HepG2 (cell line): ENCODE results near the gene TNFRSF11A. TPM values are rescaled to one million over a fixed set of nuclear protein-coding genes. Genes with fewer than 3 reads are reported as not detected.

Experiments used
- AGO1 ChIP-seq: fragments of 200-400 bp; formaldehyde crosslinking; IDR thresholded peaks from 2 replicates; pipeline ENCODE4 v1.6.1; 2017; ENCODE audit warnings: mild to moderate bottlenecking, low read depth, low read length, moderate library complexity; ENCODE audit not compliant: poor library complexity, severe bottlenecking
- CEBPB ChIP-seq: IDR thresholded peaks from 2 replicates; pipeline ENCODE4 v1.6.1; 2011; ENCODE audit warnings: low read depth, low read length, improper control_type of control experiment, borderline replicate concordance
- CREM ChIP-seq, 2 experiments: sonication (generic) in 1 of 2; formaldehyde crosslinking in 1 of 2; IDR thresholded peaks; 2 replicates each; pipeline versions ENCODE4 v1.4.0 to v1.6.1; 2016 to 2020; ENCODE audit warnings: antibody characterized with exemption in 1 of 2, mild to moderate bottlenecking in 1 of 2, missing genetic modification reagents in 1 of 2
- ERF ChIP-seq: IDR thresholded peaks from 2 replicates; pipeline ENCODE4 v1.6.1; 2018; ENCODE audit warnings: missing biosample characterization, missing genetic modification reagents
- ETV6 ChIP-seq: sonication (generic); formaldehyde crosslinking; conservative IDR thresholded peaks from 2 replicates; pipeline ENCODE4 v1.4.0; 2020; ENCODE audit warnings: missing genetic modification reagents
- FOXC1 ChIP-seq: sonication (generic); formaldehyde crosslinking; IDR thresholded peaks from 2 replicates; pipeline ENCODE4 v1.8.0; 2022; ENCODE audit warnings: mild to moderate bottlenecking, missing genetic modification reagents, borderline replicate concordance
- HNF4A ChIP-seq: sonication (generic); formaldehyde crosslinking; IDR thresholded peaks from 2 replicates; pipeline ENCODE4 v1.4.0; 2020; ENCODE audit warnings: missing genetic modification reagents
- NCOR1 ChIP-seq: fragments of 200-600 bp; sonication (generic); IDR thresholded peaks from 2 replicates; pipeline ENCODE4 v1.7.0; 2017; ENCODE audit warnings: antibody characterized with exemption, low read length, borderline replicate concordance
- RFX3 ChIP-seq: IDR thresholded peaks from 2 replicates; pipeline ENCODE4 v1.6.1; 2016; ENCODE audit warnings: missing biosample characterization, missing genetic modification reagents
- RXRB ChIP-seq: IDR thresholded peaks from 2 replicates; pipeline ENCODE4 v1.6.1; 2016; ENCODE audit warnings: borderline replicate concordance, missing genetic modification reagents, missing compliant biosample characterization
- SAFB2 ChIP-seq: sonication (generic); formaldehyde crosslinking; IDR thresholded peaks from 2 replicates; pipeline ENCODE4 v1.5.1; 2020; ENCODE audit warnings: missing genetic modification reagents, low read depth, mild to moderate bottlenecking, borderline replicate concordance
- ZBTB8A ChIP-seq: sonication (generic); formaldehyde crosslinking; IDR thresholded peaks from 2 replicates; pipeline ENCODE4 v1.4.0; 2020; ENCODE audit warnings: mild to moderate bottlenecking, low read depth, missing genetic modification reagents, borderline replicate concordance
- ZFP82 ChIP-seq: sonication (generic); formaldehyde crosslinking; IDR thresholded peaks from 2 replicates; pipeline ENCODE4 v1.5.1; 2020; ENCODE audit warnings: mild to moderate bottlenecking, missing genetic modification reagents, borderline replicate concordance
- ZNF496 ChIP-seq: sonication (generic); formaldehyde crosslinking; IDR thresholded peaks from 2 replicates; pipeline ENCODE4 v1.8.1; 2023; ENCODE audit warnings: mild to moderate bottlenecking, moderate library complexity, missing genetic modification reagents; ENCODE audit not compliant: insufficient replicate concordance
- ZNF558 ChIP-seq: sonication (generic); formaldehyde crosslinking; IDR thresholded peaks from 2 replicates; pipeline ENCODE4 v1.9.0; 2022; ENCODE audit warnings: mild to moderate bottlenecking, missing genetic modification reagents, borderline replicate concordance
- ZNF562 ChIP-seq: sonication (generic); formaldehyde crosslinking; IDR thresholded peaks from 2 replicates; pipeline ENCODE4 v1.8.0; 2022; ENCODE audit warnings: missing genetic modification reagents, borderline replicate concordance
- ZNF720 ChIP-seq: sonication (generic); formaldehyde crosslinking; IDR thresholded peaks from 2 replicates; pipeline ENCODE4 v1.4.0; 2020; ENCODE audit warnings: missing genetic modification reagents
- polyA plus RNA-seq, 8 experiments: library from polyadenylated mRNA; depleted of rRNA in 3 of 8; stranded (reverse) in 7 of 8; unstranded in 1 of 8; fragments of >200 nt; fragmentation: Illumina TruSeq in 4 of 8; extraction: Trizol in 4 of 8; gene quantifications; 2 replicates each; pipeline versions ENCODE4 v1.2.1 to v1.2.3, GENCODE V29; 2011 to 2016; ENCODE audit warnings: low read depth in 4 of 8, missing spikeins in 1 of 8, mixed read lengths in 1 of 8; ENCODE audit not compliant: insufficient read depth in 1 of 8
- total RNA-seq, 5 experiments: library from RNA; depleted of rRNA; stranded (reverse); fragments of >200 nt; fragmentation: Illumina TruSeq; extraction: Trizol; gene quantifications; 2 replicates each; pipeline ENCODE4 v1.2.3, GENCODE V29; 2016; ENCODE audit warnings: low read depth in 1 of 5
- TF ChIP-seq, protein P1 (sequence below), 2 experiments: sonication (generic) in 1 of 2; formaldehyde crosslinking in 1 of 2; IDR thresholded peaks; 2 replicates each; pipeline versions ENCODE4 v1.5.1 to v1.6.1; 2011 to 2020; ENCODE audit warnings: borderline replicate concordance in 1 of 2, low read depth in 1 of 2, low read length in 1 of 2, mild to moderate bottlenecking in 1 of 2, missing genetic modification reagents in 1 of 2, moderate library complexity in 1 of 2
- TF ChIP-seq, protein P2 (sequence below): sonication (generic); formaldehyde crosslinking; IDR thresholded peaks from 2 replicates; pipeline ENCODE4 v1.8.0; 2022; ENCODE audit warnings: mild to moderate bottlenecking, missing genetic modification reagents, moderate library complexity
- TF ChIP-seq, protein P3 (sequence below): sonication (generic); formaldehyde crosslinking; IDR thresholded peaks from 2 replicates; pipeline ENCODE4 v1.8.1; 2023; ENCODE audit warnings: mild to moderate bottlenecking, moderate library complexity, missing genetic modification reagents
- TF ChIP-seq, protein P4 (sequence below): IDR thresholded peaks from 2 replicates; pipeline ENCODE4 v1.6.1; 2016; ENCODE audit warnings: missing biosample characterization, missing genetic modification reagents, low read depth

TNFRSF11A gene
- total and polyA plus RNA-seq, 2 of the 13 experiments (the other 11 are each of a cell fraction or from before 2014, with no cell fraction given) = 4.6 to 6.4 TPM

DNA sequence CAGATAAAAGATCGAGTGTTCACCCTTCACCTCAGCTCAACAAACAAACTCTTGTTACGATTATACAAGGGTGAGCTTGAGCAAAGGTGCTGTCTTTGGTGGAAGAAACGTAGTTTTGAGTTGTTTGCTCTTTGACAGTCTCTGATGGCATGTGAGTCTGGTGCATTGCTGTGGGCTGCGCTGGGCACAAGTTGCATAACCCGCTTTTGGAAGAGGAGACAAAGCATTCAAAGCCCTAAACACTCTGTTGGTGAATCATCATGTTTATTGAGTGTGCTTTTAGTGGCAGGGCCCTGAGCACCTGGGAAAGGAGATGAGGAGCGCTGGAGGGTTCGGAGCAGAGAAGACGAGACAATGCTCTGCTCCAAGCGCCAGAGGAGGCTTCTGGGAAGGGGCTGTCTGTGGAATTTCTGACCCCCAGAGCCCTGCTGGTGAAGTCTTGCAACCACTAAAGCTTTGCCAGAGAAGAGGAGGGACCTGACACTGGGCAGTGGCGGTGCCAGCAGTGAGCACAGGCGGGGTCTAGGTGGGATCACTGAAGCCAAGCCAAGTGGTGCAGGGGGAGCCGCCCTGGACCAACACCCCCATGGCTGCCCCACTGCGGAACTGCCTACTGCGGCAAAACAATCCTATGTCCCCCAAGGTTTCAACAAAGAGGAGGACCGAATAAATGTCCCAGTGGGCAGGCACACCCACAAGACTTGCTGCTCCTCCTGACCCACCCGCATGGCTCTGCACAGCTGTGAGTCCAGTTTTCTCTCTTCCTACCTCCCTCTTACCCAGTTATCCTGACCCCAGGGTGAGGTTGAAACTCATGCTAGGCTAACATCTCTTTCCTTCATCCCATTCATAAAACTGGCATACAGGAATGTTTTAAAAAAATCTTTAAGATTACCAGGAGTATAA is 64.0 kb downstream of the TNFRSF11A start (continued):
- TF ChIP-seq, protein P1, sequence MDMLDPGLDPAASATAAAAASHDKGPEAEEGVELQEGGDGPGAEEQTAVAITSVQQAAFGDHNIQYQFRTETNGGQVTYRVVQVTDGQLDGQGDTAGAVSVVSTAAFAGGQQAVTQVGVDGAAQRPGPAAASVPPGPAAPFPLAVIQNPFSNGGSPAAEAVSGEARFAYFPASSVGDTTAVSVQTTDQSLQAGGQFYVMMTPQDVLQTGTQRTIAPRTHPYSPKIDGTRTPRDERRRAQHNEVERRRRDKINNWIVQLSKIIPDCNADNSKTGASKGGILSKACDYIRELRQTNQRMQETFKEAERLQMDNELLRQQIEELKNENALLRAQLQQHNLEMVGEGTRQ (IDR thresholded peaks at IDR 0.05; ENCODE audit: low read depth, low read length) = no peak
- TF ChIP-seq, protein P1 (CRISPR knock-in tag; IDR thresholded peaks at IDR 0.05; ENCODE audit: borderline replicate concordance) = no peak
- TF ChIP-seq, protein P2, sequence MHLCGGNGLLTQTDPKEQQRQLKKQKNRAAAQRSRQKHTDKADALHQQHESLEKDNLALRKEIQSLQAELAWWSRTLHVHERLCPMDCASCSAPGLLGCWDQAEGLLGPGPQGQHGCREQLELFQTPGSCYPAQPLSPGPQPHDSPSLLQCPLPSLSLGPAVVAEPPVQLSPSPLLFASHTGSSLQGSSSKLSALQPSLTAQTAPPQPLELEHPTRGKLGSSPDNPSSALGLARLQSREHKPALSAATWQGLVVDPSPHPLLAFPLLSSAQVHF (CRISPR knock-in tag) = no peak
- no peak for TF ChIP-seq ZNF720 (CRISPR knock-in tag)
- no peak for TF ChIP-seq FOXC1 (CRISPR knock-in tag)
- peak; percentile 88 for TF ChIP-seq CEBPB
- no peak for TF ChIP-seq ZBTB8A
- no peak for TF ChIP-seq SAFB2 (CRISPR knock-in tag)
- no peak for TF ChIP-seq AGO1
- TF ChIP-seq ZNF496 (CRISPR knock-in tag) = no peak
- TF ChIP-seq, protein P3, sequence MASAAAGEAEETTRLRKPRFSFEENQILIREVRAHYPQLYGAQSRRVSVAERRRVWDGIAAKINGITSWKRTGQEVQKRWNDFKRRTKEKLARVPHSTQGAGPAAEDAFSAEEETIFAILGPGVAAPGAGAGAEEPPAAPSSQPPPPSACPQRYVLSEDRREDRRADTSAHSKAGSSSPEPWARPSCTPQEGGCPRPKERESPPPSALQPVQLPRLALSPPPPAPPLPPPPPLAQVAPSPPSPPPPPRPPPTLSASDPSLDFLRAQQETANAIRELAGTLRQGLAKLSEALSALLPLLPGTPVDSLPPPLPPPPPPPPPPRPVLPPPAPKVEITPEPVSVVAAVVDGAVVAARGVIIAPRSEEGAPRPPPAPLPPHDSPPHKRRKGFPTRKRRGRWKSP (CRISPR knock-in tag) = 0 out of 2 replicates have a peak, but pooled peaks have one; percentile 38
- peak; percentile 68; the same call in 1 of the 2 replicates for TF ChIP-seq RXRB (CRISPR knock-in tag)
- TF ChIP-seq ETV6 = no peak
- TF ChIP-seq ZNF558 (CRISPR knock-in tag) = no peak
- no peak for TF ChIP-seq RFX3 (CRISPR knock-in tag)
- TF ChIP-seq, protein P4, sequence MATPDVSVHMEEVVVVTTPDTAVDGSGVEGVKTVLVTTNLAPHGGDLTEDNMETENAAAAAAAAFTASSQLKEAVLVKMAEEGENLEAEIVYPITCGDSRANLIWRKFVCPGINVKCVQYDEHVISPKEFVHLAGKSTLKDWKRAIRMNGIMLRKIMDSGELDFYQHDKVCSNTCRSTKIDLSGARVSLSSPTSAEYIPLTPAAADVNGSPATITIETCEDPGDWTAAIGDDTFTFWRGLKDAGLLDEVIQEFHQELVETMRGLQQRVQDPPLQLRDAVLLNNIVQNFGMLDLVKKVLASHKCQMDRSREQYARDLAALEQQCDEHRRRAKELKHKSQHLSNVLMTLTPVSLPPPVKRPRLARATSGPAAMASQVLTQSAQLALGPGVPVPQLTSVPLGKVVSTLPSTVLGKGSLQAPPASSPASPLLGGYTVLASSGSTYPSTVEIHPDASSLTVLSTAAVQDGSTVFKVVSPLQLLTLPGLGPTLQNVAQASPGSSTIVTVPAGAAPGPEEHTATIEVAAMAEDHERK = no peak
- TF ChIP-seq CREM (IDR thresholded peaks at IDR 0.05) = no peak
- TF ChIP-seq CREM (CRISPR knock-in tag; IDR thresholded peaks at IDR 0.05) = no peak
- no peak for TF ChIP-seq ZNF562
- no peak for TF ChIP-seq ZFP82 (CRISPR knock-in tag)
- TF ChIP-seq HNF4A = no peak
- no peak for TF ChIP-seq ERF (CRISPR knock-in tag)
- no peak for TF ChIP-seq NCOR1
